Peyer's patch (tissue), 4 donors: ENCODE measurements around the gene MED16. TPM values are rescaled to one million over a fixed set of nuclear protein-coding genes. Genes with fewer than 3 reads are reported as not detected.

Experiments used
- DNase-seq, 3 donors: peaks; one replicate each; pipeline ENCODE4 v3.0.0-alpha.2; 2017 to 2019
- H3K27ac ChIP-seq, 4 donors: fragments of 200-600 bp; sonication (generic); one replicate each; pipeline ENCODE4 v1.5.1; 2016 to 2019
- H3K27me3 ChIP-seq, 2 donors: fragments of 200-600 bp; sonication (generic); one replicate each; pipeline ENCODE4 v1.5.1; 2019
- H3K36me3 ChIP-seq, 3 donors: fragments of 200-600 bp; sonication (generic); one replicate each; pipeline ENCODE4 v1.5.1; 2016 to 2019
- H3K4me1 ChIP-seq, 4 donors: fragments of 200-600 bp; sonication (generic); one replicate each; pipeline ENCODE4 v1.5.1; 2016 to 2019
- H3K4me3 ChIP-seq, 4 donors: fragments of 200-600 bp; sonication (generic); 1 replicate in 3 of 4; 2 replicates in 1 of 4; pipeline ENCODE4 v1.5.1; 2016 to 2019; ENCODE audit warnings: mild to moderate bottlenecking in 1 of 4
- H3K9me3 ChIP-seq, 4 donors: fragments of 200-600 bp; sonication (generic); one replicate each; pipeline ENCODE4 v1.5.1; 2016 to 2019; ENCODE audit warnings: mild to moderate bottlenecking in 1 of 4
- POLR2A ChIP-seq, 2 donors: fragments of 450-650 bp; IDR thresholded peaks; one replicate each; pipeline ENCODE4 v1.5.1; 2017; ENCODE audit warnings: antibody characterized with exemption in 2 of 2, mild to moderate bottlenecking in 2 of 2, moderate library complexity in 2 of 2
- total RNA-seq, 4 donors: library from RNA; depleted of rRNA; stranded (reverse); fragments of >200 nt; gene quantifications; one replicate each; pipeline ENCODE4 v1.1.0, GENCODE V29; 2016
- TF ChIP-seq, protein P1 (sequence below), 6 experiments: fragments of 450-650 bp in 4 of 6; fragments of 200-600 bp in 2 of 6; sonication (generic) in 1 of 6; IDR thresholded peaks; one replicate each; pipeline ENCODE4 v1.5.1; 2017 to 2019; ENCODE audit warnings: antibody characterized with exemption in 6 of 6, mild to moderate bottlenecking in 3 of 6, moderate library complexity in 1 of 6

Gene MED16
- total RNA-seq, 4 donors from 2014 or later: 60.2 to 83.6 (median 65.3) TPM

DNA sequence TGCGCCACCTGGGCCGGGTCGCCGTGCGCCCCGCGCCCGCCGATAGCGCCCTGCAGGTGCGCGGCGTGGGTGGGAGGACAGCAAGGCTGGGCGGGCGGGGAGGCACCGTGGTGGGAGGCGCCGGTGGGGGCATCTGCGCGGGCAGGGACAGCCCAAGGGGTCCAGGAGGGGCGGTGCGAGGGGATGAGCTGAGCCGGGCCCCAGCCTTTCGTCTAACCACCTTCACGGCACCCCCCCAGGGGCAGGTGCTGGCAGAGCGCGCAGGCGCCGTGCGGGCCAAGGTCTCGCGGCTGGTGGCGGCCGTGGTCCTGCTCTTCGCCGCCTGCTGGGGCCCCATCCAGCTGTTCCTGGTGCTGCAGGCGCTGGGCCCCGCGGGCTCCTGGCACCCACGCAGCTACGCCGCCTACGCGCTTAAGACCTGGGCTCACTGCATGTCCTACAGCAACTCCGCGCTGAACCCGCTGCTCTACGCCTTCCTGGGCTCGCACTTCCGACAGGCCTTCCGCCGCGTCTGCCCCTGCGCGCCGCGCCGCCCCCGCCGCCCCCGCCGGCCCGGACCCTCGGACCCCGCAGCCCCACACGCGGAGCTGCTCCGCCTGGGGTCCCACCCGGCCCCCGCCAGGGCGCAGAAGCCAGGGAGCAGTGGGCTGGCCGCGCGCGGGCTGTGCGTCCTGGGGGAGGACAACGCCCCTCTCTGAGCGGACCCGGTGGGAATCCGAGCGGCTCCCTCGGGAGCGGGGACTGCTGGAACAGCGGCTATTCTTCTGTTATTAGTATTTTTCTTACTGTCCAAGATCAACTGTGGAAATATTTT lies 27.3 kb upstream of the MED16 start:
- DNase-seq: peak in 2 of 3 donors; percentile 75 to 84
- peaks cover 0 to 45% of the 10 kb centered on the region in 2 donors for H3K27me3 ChIP-seq
- no peaks in the 10 kb centered on the region for H3K36me3 ChIP-seq
- H3K9me3 ChIP-seq: no peaks in the 10 kb centered on the region
- H3K27ac ChIP-seq: peak overlapping the region in 3 of 4 donors; percentile 19 to 84 (median 54)
- no peak for TF ChIP-seq POLR2A (IDR thresholded peaks at IDR 0.05)
- TF ChIP-seq, protein P1, sequence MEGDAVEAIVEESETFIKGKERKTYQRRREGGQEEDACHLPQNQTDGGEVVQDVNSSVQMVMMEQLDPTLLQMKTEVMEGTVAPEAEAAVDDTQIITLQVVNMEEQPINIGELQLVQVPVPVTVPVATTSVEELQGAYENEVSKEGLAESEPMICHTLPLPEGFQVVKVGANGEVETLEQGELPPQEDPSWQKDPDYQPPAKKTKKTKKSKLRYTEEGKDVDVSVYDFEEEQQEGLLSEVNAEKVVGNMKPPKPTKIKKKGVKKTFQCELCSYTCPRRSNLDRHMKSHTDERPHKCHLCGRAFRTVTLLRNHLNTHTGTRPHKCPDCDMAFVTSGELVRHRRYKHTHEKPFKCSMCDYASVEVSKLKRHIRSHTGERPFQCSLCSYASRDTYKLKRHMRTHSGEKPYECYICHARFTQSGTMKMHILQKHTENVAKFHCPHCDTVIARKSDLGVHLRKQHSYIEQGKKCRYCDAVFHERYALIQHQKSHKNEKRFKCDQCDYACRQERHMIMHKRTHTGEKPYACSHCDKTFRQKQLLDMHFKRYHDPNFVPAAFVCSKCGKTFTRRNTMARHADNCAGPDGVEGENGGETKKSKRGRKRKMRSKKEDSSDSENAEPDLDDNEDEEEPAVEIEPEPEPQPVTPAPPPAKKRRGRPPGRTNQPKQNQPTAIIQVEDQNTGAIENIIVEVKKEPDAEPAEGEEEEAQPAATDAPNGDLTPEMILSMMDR (IDR thresholded peaks at IDR 0.05): peak in 1 of 6 experiments; percentile 5
- peak overlapping the region; percentile 29 to 60 (median 40) for H3K4me3 ChIP-seq
- H3K4me1 ChIP-seq: peaks cover 8 to 50% (median 38%) of the 10 kb centered on the region in 4 donors

DNA sequence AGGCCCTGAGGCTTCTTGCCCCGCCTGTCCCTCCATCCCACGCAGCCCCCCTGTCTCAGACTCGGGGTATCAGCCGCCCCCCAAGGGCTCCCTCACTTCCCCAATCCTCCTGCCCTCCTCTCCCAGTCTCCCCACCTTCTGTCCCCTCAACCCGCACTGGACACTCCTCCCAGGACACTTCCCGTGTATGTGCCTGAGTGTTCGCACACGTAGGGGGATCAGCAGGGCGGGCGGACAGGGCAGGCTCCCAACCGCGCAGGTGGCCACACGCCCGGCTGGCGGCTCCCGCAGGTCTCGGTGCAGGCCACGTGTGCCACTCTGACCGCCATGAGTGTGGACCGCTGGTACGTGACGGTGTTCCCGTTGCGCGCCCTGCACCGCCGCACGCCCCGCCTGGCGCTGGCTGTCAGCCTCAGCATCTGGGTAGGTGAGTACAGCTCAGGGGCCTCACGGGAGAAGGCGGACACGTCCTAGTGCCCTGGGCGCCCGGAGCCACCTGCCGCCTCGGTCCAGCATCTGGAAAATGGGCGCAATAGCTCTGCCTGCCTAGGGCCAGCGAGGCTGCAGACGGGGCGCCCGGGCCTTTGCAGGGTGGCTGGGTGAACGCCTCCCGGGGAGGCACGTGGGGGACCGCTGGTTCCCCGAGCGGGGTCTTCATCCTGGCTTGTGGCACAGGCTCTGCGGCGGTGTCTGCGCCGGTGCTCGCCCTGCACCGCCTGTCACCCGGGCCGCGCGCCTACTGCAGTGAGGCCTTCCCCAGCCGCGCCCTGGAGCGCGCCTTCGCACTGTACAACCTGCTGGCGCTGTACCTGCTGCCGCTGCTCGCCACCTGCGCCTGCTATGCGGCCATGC lies 26.4 kb upstream of the MED16 start:
- Histone ChIP-seq H3K4me1 (peaks cover 6 to 45% (median 32%) of the 10 kb centered on the region in 4 donors), H3K27me3 (peaks cover 0 to 45% of the 10 kb centered on the region in 2 donors), H3K4me3 (peak overlapping the region; percentile 29 to 60 (median 40)), H3K27ac (peak overlapping the region in 2 of 4 donors; percentile 54 to 84), H3K36me3 (no peaks in the 10 kb centered on the region), H3K9me3 (no peaks in the 10 kb centered on the region)
- TF ChIP-seq POLR2A (IDR thresholded peaks at IDR 0.05): no peak
- TF ChIP-seq, protein P1 (IDR thresholded peaks at IDR 0.05): no peak
- DNase-seq: peak; percentile 61 to 73 (median 67)

DNA sequence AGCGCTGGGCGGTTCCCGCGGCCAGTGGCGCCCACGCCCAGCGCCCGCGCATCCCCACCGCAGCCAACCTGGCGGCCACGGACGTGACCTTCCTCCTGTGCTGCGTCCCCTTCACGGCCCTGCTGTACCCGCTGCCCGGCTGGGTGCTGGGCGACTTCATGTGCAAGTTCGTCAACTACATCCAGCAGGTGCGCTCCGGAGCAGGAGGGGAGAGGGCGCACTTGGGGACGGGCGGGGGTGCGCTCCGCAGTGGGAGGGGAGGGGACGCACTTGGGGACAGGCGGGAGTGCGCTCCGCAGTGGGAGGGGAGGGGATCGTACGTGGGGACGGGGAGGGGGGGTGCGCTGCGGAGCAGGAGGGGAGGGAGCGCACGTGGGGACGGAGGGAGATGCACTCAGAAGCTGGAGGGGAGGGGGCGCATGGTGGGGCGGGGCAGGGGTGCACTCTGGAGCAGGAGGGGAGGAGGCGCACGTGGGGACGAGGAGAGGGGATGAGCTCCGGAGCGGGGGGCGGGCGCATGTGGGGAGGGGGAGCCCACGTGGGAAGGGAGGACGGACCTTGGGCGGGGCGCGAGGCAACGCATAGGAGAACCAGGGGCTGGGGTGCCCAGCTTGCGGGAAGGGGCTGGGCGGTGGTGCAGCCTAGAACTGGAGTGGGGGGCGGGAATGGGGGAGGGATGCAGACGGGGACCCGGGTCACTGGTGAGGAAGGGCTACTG lies 25.7 kb upstream of the MED16 start:
- DNase-seq: peak in 1 of 3 donors; percentile 52
- H3K4me3 ChIP-seq: peak overlapping the region in 1 of 4 donors; percentile 60
- no peaks in the 10 kb centered on the region for H3K9me3 ChIP-seq
- peaks cover 6 to 45% (median 31%) of the 10 kb centered on the region in 4 donors for H3K4me1 ChIP-seq
- peaks cover 0 to 45% of the 10 kb centered on the region in 2 donors for H3K27me3 ChIP-seq
- TF ChIP-seq POLR2A (IDR thresholded peaks at IDR 0.05): no peak
- TF ChIP-seq, protein P1 (IDR thresholded peaks at IDR 0.05): no peak
- peak overlapping the region in 1 of 4 donors; percentile 84 for H3K27ac ChIP-seq
- no peaks in the 10 kb centered on the region for H3K36me3 ChIP-seq

DNA sequence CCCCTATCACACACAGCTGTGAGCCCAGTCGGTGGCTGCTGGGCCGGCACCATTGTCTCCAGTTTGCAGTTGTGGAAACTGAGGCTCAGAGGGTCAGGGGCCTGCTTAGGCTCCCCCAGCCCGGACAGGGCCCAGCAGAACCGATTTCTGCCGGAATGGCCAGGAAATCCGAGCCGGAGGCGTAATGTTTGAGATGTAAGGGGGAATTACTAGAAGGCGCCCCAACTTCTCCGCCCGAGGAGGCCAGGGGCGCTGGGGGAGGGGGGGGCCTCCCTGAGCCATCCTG lies 25.1 kb upstream of the MED16 start:
- DNase-seq: no peak
- Histone ChIP-seq H3K4me1 (peaks cover 6 to 45% (median 34%) of the 10 kb centered on the region in 4 donors), H3K27ac (peak overlapping the region in 1 of 4 donors; percentile 18), H3K4me3 (peak overlapping the region in 1 of 4 donors; percentile 60), H3K9me3 (no peaks in the 10 kb centered on the region), H3K27me3 (peaks cover 0 to 45% of the 10 kb centered on the region in 2 donors), H3K36me3 (no peaks in the 10 kb centered on the region)
- TF ChIP-seq, protein P1 (IDR thresholded peaks at IDR 0.05): no peak
- TF ChIP-seq POLR2A (IDR thresholded peaks at IDR 0.05): no peak
